BE2C (cell line): Measurements from ENCODE around the gene RCOR2.
"Not testable (repeated sequence)": the region's sequence is repeated elsewhere in the genome, so short reads cannot be mapped to it uniquely, and the experiment has no call there.

ENCODE experiments used
- DNase-seq: peaks from one replicate; pipeline ENCODE4 v3.0.0-alpha.2; 2020
- H3K27me3 ChIP-seq: fragments of 250-450 bp; sonication (Bioruptor Pico); 2 replicates; pipeline ENCODE4 v1.5.1; 2020; ENCODE audit warnings: mild to moderate bottlenecking
- H3K36me3 ChIP-seq: fragments of 250-450 bp; sonication (Bioruptor Pico); 2 replicates; pipeline ENCODE4 v1.5.1; 2020; ENCODE audit warnings: mild to moderate bottlenecking
- H3K4me1 ChIP-seq: fragments of 250-450 bp; sonication (Bioruptor Pico); 2 replicates; pipeline ENCODE4 v1.5.1; 2020
- H3K4me3 ChIP-seq: 2 replicates; pipeline ENCODE4 v1.5.1; 2011; ENCODE audit warnings: low read depth, low read length
- H3K9me3 ChIP-seq: fragments of 250-450 bp; sonication (Bioruptor Pico); 2 replicates; pipeline ENCODE4 v1.5.1; 2020
- TF ChIP-seq, protein P1 (sequence below): IDR thresholded peaks from 2 replicates; pipeline ENCODE4 v1.5.1; 2012; ENCODE audit warnings: mild to moderate bottlenecking, low read depth, low read length

The RCOR2 gene

DNA sequence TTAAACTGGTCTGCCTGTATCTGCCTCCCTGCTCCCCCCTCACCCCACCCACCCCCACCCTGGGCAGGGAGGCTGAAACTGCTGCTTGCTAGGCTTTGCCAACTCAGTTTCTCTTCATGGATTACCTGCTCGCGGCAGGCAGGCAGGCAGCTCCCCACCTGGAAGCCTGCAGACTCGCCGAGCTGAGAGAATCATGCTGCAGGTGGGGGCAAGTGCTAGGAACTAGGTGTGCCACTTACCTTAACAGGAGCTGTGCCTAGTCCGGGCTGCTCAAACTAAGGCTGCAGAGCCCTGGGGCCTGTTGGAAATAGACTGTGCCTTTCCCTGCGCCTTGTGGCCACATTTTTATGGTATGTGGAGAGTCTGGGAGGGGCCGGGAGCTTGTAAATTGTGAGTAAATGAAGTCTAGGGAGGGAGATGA is 47.8 kb downstream of the RCOR2 start:
- H3K4me1 ChIP-seq: no peaks in the 10 kb centered on the region
- TF ChIP-seq, protein P1, sequence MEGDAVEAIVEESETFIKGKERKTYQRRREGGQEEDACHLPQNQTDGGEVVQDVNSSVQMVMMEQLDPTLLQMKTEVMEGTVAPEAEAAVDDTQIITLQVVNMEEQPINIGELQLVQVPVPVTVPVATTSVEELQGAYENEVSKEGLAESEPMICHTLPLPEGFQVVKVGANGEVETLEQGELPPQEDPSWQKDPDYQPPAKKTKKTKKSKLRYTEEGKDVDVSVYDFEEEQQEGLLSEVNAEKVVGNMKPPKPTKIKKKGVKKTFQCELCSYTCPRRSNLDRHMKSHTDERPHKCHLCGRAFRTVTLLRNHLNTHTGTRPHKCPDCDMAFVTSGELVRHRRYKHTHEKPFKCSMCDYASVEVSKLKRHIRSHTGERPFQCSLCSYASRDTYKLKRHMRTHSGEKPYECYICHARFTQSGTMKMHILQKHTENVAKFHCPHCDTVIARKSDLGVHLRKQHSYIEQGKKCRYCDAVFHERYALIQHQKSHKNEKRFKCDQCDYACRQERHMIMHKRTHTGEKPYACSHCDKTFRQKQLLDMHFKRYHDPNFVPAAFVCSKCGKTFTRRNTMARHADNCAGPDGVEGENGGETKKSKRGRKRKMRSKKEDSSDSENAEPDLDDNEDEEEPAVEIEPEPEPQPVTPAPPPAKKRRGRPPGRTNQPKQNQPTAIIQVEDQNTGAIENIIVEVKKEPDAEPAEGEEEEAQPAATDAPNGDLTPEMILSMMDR: no peak
- no peaks in the 10 kb centered on the region for H3K27me3 ChIP-seq
- H3K9me3 ChIP-seq: no peaks in the 10 kb centered on the region
- H3K4me3 ChIP-seq: no peak overlapping the region
- no peak for DNase-seq
- no peaks in the 10 kb centered on the region for H3K36me3 ChIP-seq

DNA sequence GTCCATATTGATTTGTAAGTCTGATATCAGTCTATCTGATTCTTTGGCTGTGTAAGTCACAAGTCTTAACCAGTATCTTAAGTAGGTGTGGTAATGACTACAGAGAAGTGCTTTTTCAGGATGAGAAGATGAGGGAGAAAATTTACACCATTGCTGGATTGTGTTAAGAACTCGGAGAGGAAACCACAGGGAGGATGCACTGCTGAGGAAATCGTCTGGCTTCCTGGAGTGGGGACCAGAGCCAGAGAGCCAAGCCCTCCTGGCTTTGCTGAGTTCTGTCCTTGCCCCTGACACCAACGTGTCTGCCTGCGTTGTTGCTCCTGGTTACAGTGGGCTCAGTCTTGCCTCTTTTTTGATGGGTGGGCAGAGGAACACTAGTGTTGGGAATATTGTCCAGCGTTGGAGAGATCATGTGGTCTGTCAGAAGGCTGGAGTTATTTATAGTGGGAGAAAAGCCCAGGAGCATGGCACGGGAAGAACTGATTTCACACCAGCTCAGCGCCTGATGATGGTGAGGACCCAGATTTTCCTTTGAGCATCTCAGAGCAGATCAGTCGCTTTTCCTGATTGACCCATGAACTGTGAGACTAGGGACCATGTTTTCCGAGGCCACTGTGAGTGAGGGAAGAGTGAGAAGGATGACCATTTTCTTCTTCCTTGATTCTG is 48.4 kb downstream of the RCOR2 start:
- no peaks in the 10 kb centered on the region for H3K27me3 ChIP-seq
- TF ChIP-seq, protein P1: no peak
- H3K4me3 ChIP-seq: no peak overlapping the region
- no peaks in the 10 kb centered on the region for H3K4me1 ChIP-seq
- DNase-seq: no peak
- no peaks in the 10 kb centered on the region for H3K9me3 ChIP-seq
- H3K36me3 ChIP-seq: no peaks in the 10 kb centered on the region

DNA sequence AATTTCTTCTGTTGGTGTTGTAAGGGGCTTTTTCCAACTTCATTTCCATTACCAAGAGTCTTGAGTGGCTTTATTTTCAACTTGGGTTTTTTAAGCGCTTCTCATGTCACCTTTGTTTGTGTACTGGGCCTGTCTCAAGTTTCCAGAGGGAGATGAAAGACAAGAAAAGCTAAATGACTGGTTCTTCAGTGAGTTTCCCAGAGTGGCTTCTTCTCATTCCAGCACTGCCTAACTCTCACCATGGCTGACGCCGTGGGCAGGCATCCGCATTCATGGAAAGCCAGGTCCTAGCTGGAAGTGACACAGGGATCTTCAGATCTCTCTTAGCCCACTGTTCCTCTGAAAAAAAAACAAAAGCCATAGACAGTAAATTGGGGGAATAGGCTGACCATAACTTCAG is 49.5 kb downstream of the RCOR2 start:
- DNase-seq: no peak
- Histone ChIP-seq H3K4me3 (no peak overlapping the region), H3K9me3 (no peaks in the 10 kb centered on the region), H3K27me3 (no peaks in the 10 kb centered on the region), H3K36me3 (no peaks in the 10 kb centered on the region), H3K4me1 (no peaks in the 10 kb centered on the region)
- TF ChIP-seq, protein P1: no peak

DNA sequence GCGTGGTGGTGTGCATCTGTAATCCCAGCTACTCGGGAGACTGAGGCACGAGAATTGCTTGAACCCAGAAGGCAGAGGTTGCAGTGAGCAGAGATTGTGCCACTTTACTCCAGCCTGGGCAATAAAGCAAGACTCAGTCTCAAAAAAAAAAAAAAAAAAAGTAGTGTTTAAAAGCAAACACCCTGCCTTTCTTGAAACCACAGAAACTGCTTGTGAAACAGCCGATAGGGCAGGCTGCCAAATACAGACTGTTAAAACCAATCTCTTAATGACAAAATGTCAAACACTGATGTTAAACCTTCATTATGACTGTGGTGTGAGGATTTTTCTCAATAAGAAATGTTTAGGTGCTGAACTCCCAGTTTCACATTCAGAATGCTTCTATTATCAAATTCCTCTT is 50.8 kb downstream of the RCOR2 start:
- no peaks in the 10 kb centered on the region for H3K4me1 ChIP-seq
- no peak overlapping the region for H3K4me3 ChIP-seq
- no peaks in the 10 kb centered on the region for H3K27me3 ChIP-seq
- no peaks in the 10 kb centered on the region for H3K9me3 ChIP-seq
- DNase-seq: no peak
- TF ChIP-seq, protein P1: no peak
- H3K36me3 ChIP-seq: no peaks in the 10 kb centered on the region

DNA sequence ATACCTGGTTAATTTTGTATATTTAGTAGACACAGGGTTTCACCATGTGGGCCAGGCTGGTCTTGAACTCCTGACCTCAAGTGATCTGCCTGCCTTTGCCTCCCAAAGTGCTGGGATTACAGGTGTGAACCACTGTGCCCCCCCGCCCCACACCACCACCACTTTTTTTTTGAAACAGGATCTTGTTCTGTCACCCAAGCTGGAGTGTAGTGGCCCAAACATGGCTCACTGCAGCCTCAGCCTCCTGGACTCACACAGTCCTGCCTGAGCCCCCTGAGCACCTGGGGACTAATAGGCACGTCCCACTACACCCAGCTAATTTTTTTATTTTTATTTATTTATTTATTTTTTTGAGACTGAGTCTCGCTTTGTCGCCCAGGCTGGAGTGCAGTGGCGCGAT is 53.3 kb downstream of the RCOR2 start:
- H3K36me3 ChIP-seq, DNase-seq, H3K4me3 ChIP-seq, H3K9me3 ChIP-seq, H3K27me3 ChIP-seq, H3K4me1 ChIP-seq: not testable (repeated sequence)

DNA sequence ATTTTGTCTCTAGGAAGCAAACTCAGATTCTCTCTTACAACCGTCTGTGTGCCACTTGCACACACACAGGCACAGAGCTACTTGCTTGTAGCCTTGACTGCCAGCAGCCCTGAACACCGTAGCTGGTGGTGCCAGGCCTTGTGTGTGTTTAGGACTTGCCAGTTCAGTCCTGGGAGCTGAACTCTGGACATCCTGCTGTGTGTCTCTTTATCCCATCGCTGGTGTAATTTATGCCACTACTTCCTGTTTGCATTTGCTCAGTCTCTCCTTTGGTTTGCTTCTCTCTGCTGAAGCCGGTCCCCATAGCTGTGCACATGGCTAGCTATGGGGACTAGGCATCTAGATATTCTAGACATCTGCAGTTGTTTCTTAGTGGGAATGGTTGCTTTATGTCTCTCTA is 54.0 kb downstream of the RCOR2 start:
- TF ChIP-seq, protein P1: no peak
- Histone ChIP-seq H3K36me3 (no peaks in the 10 kb centered on the region), H3K9me3 (no peaks in the 10 kb centered on the region), H3K4me3 (no peak overlapping the region), H3K27me3 (no peaks in the 10 kb centered on the region), H3K4me1 (no peaks in the 10 kb centered on the region)
- no peak for DNase-seq
